ENCODE data around the gene P2RY6. TPM values are rescaled to one million over a fixed set of nuclear protein-coding genes. Genes with fewer than 3 reads are reported as not detected.

P2RY6 gene
- polyA plus RNA-seq, 1 donor (not counting 4 experiments of a cell fraction or from before 2014, with no cell fraction given): 0.04 TPM

DNA sequence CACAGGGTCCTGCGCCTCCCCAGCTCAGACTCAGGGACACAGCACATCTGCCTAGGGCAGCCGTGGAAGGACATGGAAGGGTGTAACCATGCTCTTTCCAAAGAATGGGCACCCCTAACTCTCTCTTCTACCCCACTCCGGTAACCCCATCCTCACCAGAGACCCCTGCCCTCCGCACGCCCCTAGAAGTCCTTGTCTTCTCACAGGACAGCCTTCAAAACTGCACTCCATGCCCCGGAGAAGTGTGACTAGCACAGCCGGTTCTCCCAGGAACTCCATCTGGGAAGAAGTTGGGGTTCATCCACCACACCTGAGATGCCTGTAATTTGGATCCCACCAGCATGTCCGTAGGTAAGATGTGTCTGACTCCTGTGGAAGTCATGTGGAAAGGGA lies 29.0 kb upstream of the P2RY6 start:
- H3K27me3 ChIP-seq (ENCODE audit: control insufficient read depth, extremely low read depth, insufficient read depth, low read length): no peaks in the 10 kb centered on the region
- H3K36me3 ChIP-seq (ENCODE audit: control insufficient read depth in 2 of 2, extremely low read depth in 1 of 2, insufficient read depth in 2 of 2, low read length in 2 of 2): no peaks in the 10 kb centered on the region
- H3K9me3 ChIP-seq (ENCODE audit: control insufficient read depth, low read depth, low read length): no peaks in the 10 kb centered on the region
- H3K4me2 ChIP-seq (ENCODE audit: control insufficient read depth, extremely low read depth, insufficient read depth, low read depth, low read length): peak overlapping the region; percentile 7
- H3K79me2 ChIP-seq (ENCODE audit: control insufficient read depth, insufficient read depth, low read length): no peaks in the 10 kb centered on the region
- dilution Hi-C loops (cut with MboI; ENCODE audit: extremely low pct_ligation_motif_present, low sequenced_read_pairs): no loop called here
- H3K9me1 ChIP-seq (ENCODE audit: control insufficient read depth, extremely low read depth, insufficient read depth, low read length): no peaks in the 10 kb centered on the region
- DNase-seq (ENCODE audit: low read depth, low spot score) (no peak), FAIRE-seq (no peak)
- no peak overlapping the region for H3K27ac ChIP-seq (ENCODE audit: control insufficient read depth, insufficient read depth, low read length)
- no peak overlapping the region for H3K4me3 ChIP-seq (ENCODE audit: control insufficient read depth in 2 of 3, extremely low read depth in 1 of 3, insufficient read depth in 2 of 3, low read depth in 1 of 3, low read length in 3 of 3)
- H2AFZ ChIP-seq (ENCODE audit: control insufficient read depth, low read length): peak overlapping the region; percentile 60
- peaks cover 19% of the 10 kb centered on the region for H3K4me1 ChIP-seq (ENCODE audit: control insufficient read depth, extremely low read depth, insufficient read depth, low read length)
- TF ChIP-seq EZH2 (IDR thresholded peaks at IDR 0.05; ENCODE audit: low read length): no peak
- TF ChIP-seq, protein P1, sequence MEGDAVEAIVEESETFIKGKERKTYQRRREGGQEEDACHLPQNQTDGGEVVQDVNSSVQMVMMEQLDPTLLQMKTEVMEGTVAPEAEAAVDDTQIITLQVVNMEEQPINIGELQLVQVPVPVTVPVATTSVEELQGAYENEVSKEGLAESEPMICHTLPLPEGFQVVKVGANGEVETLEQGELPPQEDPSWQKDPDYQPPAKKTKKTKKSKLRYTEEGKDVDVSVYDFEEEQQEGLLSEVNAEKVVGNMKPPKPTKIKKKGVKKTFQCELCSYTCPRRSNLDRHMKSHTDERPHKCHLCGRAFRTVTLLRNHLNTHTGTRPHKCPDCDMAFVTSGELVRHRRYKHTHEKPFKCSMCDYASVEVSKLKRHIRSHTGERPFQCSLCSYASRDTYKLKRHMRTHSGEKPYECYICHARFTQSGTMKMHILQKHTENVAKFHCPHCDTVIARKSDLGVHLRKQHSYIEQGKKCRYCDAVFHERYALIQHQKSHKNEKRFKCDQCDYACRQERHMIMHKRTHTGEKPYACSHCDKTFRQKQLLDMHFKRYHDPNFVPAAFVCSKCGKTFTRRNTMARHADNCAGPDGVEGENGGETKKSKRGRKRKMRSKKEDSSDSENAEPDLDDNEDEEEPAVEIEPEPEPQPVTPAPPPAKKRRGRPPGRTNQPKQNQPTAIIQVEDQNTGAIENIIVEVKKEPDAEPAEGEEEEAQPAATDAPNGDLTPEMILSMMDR (optimal IDR thresholded peaks at IDR 0.05 in 1 of 3, IDR thresholded peaks at IDR 0.05 in 1 of 3, conservative IDR thresholded peaks at IDR 0.05 in 1 of 3; ENCODE audit: extremely low read depth in 1 of 3, insufficient read depth in 2 of 3, low read length in 3 of 3): no peak
- no peak overlapping the region for H3K9ac ChIP-seq (ENCODE audit: control insufficient read depth, extremely low read depth, insufficient read depth, low read length)
- no peaks in the 10 kb centered on the region for H4K20me1 ChIP-seq (ENCODE audit: control insufficient read depth, extremely low read depth, insufficient read depth, low read length)

DNA sequence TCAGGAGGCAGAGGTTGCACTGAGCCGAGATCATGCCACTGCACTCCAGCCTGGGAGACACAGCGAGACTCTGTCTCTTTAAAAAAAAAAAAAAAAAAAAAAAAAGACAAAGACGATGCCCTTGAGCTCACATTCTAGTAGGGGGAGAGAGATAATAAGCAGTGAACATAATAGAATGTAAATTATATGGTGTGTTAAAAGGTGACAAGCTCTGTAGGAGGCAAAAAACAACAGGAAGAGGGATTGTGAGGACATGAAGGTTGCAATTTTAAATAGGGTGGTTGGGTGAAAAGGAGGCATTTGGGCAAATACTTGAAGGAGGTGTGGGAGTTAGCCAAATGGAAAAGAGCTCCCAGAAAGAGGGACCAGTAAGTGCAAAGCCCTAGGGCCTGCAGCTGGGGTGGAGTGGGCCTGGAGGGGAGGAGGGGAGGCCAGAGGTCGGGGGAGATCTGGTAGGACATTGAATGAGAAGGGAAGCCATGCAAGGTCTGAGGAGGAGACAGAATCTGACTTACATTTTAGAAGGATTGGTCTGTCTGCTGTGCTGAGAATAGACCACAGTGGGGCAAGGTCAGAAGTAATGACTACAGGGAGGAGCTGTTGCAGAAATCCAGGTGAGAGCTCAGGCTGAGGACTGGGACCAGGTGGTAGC lies 27.4 kb upstream of the P2RY6 start:
- Histone ChIP-seq H3K9me3 (ENCODE audit: control insufficient read depth, low read depth, low read length) (no peaks in the 10 kb centered on the region), H3K4me1 (ENCODE audit: control insufficient read depth, extremely low read depth, insufficient read depth, low read length) (peaks cover 16% of the 10 kb centered on the region), H4K20me1 (ENCODE audit: control insufficient read depth, extremely low read depth, insufficient read depth, low read length) (no peaks in the 10 kb centered on the region), H3K9ac (ENCODE audit: control insufficient read depth, extremely low read depth, insufficient read depth, low read length) (no peak overlapping the region), H3K4me2 (ENCODE audit: control insufficient read depth, extremely low read depth, insufficient read depth, low read depth, low read length) (no peak overlapping the region), H3K27me3 (ENCODE audit: control insufficient read depth, extremely low read depth, insufficient read depth, low read length) (no peaks in the 10 kb centered on the region), H3K27ac (ENCODE audit: control insufficient read depth, insufficient read depth, low read length) (no peak overlapping the region), H3K9me1 (ENCODE audit: control insufficient read depth, extremely low read depth, insufficient read depth, low read length) (no peaks in the 10 kb centered on the region), H2AFZ (ENCODE audit: control insufficient read depth, low read length) (no peak overlapping the region), H3K4me3 (ENCODE audit: control insufficient read depth in 2 of 3, extremely low read depth in 1 of 3, insufficient read depth in 2 of 3, low read depth in 1 of 3, low read length in 3 of 3) (no peak overlapping the region), H3K79me2 (ENCODE audit: control insufficient read depth, insufficient read depth, low read length) (no peaks in the 10 kb centered on the region), H3K36me3 (ENCODE audit: control insufficient read depth in 2 of 2, extremely low read depth in 1 of 2, insufficient read depth in 2 of 2, low read length in 2 of 2) (no peaks in the 10 kb centered on the region)
- dilution Hi-C loops (cut with MboI; ENCODE audit: extremely low pct_ligation_motif_present, low sequenced_read_pairs): no loop called here
- TF ChIP-seq, protein P1 (optimal IDR thresholded peaks at IDR 0.05 in 1 of 3, IDR thresholded peaks at IDR 0.05 in 1 of 3, conservative IDR thresholded peaks at IDR 0.05 in 1 of 3; ENCODE audit: extremely low read depth in 1 of 3, insufficient read depth in 2 of 3, low read length in 3 of 3): no peak
- FAIRE-seq: no peak
- no peak for DNase-seq (ENCODE audit: low read depth, low spot score)

Measured in keratinocyte (primary cell).